Skin of body (tissue), 2 donors: ENCODE measurements around the gene WDTC1. TPM values are rescaled to one million over a fixed set of nuclear protein-coding genes. Genes with fewer than 3 reads are reported as not detected.

ENCODE experiments used
- DNase-seq: peaks from one replicate; lab custom pipeline; 2025; lab: John Stamatoyannopoulos, UW
- total RNA-seq: library from RNA; depleted of rRNA; stranded (reverse); fragments of >200 nt; gene quantifications from one replicate; pipeline ENCODE4 v1.2.3, GENCODE V29; 2014

The WDTC1 gene
- total RNA-seq, 1 donor from 2014 or later, result 17.8 TPM

DNA sequence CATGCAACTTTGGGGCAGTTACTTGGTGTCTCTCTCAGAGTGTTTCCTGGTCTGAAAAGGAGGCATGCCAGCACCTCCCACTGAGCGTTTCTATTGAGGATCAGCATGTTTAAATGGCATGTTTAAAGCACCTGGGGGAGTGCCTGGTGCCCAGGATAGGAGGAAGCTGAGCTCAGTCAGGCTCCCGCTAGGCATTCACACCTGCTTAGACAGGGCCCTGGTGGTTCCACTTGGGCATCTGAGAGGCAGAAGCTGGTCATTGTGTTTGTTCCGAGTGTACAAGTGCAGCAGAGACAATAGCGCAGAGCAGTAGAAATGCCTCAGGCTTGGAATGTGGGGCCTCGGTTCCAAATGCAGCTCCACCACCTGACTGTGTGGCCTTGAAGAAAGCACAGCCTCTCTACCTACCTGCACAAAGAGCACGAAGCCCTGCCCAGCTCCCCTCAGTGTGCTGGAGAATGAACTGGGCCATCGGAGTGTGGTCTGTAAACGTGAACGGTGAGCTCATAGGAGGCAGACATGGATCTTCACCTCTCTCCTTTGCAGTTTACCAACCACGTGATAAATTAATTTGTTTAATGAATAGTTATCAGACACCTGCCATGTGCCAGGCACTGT lies 67.3 kb downstream of the WDTC1 start:
- DNase-seq, result no peak

DNA sequence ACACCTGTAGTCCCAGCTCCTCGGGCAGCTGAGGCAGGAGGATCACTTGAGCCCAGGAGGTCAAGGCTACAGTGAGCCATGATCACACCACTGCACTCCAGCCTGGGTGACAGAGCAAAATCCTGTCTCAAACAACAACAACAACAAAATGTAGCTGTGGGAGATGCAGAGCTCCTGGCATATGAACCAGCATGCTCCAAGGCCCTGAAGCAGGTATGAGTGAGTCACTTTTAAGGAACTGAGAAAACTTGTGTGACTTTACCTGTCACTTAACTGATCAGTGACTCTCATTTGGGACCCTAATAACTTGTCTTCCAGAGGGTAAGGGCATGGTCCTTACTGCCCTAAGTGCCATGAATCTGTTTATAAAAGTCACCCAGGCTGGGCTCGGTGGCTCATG lies 68.2 kb downstream of the WDTC1 start:
- DNase-seq, result no peak

DNA sequence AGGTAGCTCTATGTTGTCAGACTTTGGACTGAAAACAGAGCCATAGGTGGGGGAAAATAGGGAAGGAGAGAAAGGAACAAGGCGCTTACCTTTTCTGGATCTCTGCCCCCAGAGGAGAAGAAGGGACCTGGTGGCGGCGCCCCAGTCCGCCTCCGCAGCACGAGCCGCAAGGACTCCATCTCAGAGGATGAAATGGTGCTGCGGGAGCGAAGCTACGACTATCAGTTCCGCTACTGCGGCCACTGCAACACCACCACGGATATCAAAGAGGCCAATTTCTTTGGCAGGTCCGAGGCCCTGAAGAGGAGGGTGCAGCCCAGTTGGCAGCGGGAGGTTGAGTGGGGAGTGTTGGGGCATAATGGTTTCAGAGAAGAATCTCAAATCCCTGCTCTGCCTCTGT lies 69.1 kb downstream of the WDTC1 start:
- DNase-seq, result no peak

DNA sequence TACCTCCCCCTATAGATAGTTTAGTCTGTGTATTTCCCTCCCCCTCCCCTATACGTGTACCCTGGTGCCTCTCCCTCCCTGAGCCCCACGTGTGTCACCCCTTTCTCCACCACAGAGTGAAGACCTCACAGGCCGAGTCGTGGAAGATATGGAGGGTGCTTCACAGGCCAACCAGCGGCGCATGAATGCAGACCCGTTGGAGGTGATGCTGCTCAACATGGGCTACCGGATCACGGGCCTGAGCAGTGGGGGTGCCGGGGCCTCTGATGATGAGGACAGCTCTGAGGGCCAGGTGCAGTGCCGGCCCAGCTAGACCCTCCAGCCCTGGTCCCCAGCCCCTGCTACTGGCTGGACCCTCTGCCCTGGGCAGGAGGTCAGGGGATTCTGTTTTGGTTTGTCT lies 71.6 kb downstream of the WDTC1 start:
- DNase-seq, result no peak

DNA sequence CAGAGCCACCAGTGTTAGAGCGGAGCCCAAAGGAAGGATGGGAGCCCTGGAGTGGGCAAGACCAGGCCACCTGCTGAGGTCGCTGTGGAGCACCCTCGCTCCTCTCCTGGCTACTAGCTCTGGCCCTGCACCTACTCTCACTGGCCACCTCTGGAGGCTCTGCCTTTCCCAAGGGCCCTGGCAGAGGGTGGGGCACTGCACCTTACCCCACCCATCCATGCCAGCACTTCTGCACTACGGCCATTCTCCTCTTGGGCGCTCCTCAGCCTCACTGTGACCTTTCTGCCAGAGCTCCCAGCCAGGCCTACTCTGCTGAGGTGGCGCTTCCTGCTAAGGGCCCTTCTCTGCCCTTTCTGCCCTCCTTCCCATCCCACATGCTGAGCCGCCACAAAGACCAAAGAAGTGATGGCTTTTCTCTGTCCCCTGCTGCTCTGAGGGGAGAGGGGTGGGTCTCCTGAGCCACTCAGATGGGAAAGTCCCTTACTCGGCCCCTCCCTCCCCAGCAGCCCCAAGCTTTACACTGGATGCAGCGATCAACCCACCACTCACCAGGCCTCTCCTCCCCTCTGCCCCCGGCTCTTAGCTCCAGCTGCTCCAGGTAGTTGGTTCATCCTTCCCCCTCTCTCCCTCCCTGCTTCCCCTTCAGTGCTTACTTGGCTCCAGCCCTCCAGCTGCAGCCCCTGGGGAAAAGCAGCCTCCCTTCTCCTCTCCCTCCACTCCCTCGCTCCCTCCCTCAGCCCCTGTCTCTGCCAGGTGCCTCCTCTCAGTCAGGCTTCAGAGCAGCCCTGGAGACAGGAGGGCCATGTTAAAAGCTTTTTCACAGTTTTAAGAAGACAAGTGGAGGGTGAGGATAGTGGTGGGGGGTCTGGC lies 72.7 kb downstream of the WDTC1 start:
- DNase-seq, result no peak

DNA sequence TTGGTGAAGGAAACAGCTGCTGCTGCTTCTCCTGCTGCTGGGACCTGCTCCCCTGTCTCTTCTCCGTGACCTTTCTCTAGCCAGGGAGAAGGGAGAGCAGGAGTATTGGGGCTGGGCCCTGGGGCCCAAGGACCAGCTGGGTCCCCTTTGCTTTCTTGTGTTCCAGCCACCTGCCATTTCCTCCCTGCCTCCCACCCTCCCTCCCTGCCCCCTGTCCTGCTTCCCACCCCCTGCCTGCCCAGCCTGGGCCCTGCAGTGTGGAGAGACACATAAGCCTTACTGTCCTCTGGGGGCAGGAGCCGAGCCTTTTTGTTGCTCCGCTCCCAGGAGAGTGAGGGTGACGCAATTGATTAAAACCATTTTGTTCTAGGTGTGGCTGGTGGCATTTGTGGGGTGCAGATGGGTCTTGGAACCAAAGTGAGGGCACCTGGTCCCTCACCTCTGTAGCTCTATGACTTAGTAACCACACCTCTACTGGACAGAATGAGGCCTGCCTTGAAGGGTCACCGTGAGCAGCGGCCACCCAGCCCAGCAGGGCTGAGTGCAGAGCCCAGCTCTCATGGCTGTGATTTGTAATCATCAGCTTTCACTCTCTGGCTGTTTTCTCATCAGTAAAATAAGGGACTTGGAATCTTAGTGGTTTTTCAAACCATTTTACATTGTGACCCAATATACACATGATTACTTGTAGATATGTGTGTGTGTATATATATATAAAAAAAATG lies 73.6 kb downstream of the WDTC1 start:
- no peak for DNase-seq

DNA sequence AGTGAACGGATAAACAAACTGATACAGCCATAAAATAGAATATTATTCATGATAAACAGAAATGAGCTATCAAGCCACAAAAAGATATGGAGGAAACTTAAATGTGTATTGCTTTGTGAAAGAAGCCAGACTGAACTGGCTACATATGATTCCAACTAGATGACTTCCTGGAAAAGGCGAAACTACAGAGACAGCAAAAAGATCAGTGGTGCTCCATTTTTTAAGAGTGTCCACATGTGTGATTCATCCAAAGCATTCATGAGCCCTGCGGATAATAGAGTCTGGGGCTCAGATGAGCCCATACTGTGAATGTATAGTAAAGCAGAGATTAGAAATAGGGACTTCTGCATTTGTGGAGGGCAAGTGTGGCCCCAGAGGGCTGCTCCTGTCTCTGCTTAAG lies 79.7 kb downstream of the WDTC1 start:
- DNase-seq, result no peak

DNA sequence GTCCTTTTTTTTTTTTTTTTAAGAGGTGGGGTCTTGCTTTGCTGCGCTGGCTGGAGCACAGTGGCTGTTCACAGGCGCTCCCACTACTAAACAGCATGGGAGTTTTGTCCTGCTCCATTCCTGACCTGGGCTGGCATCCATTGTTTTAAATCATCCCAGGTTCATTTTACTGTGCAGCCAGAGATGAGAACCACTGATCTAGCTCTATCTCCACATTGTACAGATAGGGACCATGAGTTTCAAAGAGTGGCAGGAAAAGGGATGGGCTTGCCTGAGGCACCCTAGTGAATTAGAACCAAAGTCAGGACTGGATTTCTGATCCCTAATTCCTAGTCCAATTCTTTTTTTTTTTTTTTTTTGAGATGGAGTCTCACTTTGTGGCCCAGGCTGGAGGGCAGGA lies 80.3 kb downstream of the WDTC1 start:
- DNase-seq, result no peak

DNA sequence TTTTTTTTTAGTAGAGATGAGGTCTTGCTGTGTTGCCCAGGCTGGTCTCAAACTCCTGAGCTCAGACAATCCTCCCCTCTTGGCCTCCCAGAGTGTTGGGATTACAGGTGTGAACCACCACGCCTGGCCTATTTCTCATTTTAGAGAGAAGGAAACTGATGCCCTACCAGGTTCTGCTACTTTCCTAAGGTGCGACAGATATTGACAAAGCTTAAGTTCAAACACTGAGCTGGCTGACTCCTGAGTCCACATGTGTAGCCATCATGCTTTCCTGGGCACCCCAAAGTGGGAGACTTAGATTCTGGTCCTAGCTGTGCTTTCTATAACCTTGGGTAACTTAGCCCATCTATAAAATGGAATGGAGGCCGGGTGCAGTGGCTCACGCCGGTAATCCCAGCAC lies 82.4 kb downstream of the WDTC1 start:
- no peak for DNase-seq

DNA sequence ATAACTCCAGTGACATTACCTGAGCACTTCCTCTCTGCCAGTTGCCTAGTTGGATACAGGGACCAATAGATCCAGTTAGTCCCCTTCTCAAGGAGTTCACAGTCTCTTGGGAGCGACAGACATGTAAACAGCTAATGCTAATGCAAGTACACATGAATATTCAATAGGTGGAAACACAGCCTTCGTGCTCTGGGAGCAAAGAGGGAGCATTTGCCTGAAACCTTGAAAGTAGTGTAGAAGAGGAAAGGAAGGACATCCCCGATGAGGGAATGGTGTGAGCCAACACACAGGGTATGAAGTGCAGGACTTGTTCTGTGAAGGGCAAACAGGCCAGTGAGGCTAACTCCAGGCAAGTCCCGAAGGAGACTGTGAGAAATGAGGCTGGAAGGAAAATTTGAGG lies 83.7 kb downstream of the WDTC1 start:
- DNase-seq, result no peak

DNA sequence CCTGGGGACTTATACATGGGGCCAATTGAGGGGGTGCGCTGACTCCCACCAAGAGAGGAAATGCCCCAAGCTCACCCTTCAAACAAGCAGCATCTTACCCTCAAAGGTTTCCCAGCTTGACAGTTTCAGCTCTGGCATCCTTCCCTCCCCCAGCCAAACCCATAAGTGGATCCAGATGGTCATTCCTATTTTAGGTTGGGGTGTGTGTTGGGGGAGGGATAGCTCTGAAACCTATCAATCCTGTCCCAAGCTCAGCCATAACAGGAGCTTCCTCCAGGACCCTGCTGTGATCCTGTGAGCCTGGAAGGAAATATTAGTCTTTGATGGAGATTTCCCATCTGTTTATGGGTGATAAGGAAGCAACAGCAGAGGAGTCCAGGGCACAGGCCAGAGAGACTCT lies 84.2 kb downstream of the WDTC1 start:
- DNase-seq, result peak; percentile 16

DNA sequence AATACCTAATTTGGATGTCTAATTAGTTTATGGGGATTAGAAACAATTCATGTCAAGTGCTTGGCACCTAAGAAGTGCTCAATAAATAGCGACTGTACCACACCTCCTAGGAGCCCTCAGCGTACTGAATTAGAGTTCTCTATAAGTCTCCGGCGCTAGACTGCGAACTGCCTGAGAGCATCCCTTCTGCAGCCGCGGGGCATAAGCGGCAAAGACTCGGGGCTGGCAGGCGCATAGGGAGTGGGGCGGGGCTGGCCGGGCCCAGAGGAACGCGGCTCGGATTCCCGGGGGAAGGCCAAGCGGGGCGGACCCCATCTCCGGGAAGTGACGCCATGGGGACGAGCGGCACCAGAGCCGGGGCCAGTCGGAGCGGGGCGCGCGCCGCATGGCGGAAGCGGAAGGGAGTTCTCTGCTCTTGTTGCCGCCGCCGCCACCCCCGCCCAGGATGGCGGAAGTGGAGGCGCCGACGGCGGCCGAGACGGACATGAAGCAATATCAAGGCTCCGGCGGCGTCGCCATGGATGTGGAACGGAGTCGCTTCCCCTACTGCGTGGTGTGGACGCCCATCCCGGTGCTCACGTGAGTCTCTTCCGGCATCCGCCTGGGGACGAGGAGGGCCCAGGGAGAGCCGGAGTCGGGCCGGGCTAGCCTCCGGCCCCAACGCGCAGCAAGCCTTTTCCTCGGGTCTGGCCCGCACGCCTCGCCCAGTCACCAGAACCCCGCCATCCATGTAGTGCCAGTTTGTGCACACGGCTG lies 87.6 kb downstream of the WDTC1 start, which contains the start of gene TMEM222:
Gene TMEM222 (plus strand): TSS at position 351 of the 756 bp plus-strand sequence. CDS start 35 bp downstream, at position 386.
- peak; percentile 96 for DNase-seq

DNA sequence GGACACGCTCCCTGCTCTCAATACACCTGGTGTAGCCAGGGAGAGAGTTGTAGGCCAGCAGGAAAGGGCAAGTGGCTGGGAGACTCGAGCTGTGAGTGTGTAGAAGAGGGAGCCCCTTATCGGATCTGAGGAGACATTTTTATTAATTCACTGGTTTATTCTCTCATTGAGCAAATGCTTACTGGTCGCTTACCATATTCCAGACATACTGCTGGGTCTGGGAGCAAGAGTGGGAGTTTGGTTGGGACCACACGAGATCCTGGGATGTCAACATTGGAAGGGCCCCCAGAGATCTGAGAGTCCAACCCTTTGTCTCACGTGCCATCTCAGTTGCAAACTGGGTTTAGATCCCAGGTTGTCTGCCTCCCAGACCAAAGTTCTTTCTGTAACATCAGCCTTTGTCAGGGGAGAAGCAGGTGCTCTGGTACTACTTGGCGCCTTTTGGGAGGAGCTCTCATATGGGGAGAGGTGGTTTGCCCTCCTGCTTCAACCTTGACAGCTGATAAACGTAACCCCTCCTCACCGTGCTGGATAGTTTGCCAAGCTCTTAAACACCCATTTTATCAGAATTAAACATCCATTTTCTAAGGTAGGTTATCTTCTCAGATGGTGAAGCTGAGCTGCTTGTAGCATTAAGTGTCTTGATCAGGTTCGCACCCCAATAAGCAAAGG lies 88.3 kb downstream of the WDTC1 start:
- DNase-seq, result no peak

DNA sequence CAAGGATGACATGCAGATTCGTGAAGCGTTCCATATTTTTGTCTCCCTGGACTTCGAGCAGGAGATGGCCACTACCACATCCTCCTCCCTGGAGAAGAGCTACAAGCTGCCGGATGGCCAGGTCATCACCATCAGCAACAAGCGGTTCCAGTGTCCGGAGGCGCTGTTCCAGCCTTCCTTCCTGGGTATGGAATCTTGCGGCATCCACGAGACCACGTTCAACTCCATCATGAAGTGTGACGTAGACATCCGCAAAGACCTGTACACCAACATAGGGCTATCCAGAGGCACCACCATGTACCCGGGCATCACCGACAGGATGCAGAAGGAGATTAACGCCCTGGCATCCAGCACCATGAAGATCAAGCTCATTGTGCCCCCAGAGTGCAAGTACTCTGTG lies 90.9 kb downstream of the WDTC1 start:
- DNase-seq, result no peak

DNA sequence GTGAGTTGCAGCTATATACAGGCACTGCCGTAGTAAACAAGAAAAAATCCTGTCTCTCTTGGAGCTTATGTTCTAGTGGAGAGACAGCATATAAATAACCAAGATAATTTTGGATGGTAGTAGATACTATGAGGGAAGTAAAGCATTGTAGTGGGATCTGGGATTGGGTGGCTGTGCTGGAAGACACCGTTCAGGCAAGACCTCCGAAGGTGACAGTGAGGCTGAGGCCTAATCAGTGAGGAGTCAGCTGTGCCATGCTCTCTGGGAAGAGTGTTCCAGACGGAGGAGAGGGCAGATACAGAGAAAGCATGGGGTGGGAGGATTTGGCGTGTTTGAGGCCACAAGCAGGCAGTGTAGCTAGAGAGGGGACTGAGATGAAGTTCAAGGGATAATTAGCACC lies 93.5 kb downstream of the WDTC1 start:
- DNase-seq, result no peak

DNA sequence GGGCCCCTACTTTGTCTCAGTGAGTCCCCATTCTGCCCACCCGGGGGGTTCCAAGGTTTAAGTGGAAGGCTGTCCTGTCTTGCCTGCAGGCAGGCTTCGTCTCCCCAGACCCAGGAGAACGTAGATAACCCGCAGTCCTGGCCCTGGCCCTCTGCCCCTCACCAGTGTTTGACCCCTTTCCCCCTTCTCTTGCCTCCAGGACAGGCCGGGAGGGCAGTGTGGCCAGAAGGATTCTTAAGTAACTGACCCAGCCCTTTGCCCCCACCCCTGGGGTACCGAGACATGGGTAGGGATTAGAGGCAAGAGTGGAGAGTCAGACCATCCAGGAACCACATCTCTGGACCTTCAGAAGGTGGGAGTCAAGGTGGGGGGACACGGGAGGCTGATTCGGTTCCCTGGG lies 96.4 kb downstream of the WDTC1 start:
- no peak for DNase-seq

DNA sequence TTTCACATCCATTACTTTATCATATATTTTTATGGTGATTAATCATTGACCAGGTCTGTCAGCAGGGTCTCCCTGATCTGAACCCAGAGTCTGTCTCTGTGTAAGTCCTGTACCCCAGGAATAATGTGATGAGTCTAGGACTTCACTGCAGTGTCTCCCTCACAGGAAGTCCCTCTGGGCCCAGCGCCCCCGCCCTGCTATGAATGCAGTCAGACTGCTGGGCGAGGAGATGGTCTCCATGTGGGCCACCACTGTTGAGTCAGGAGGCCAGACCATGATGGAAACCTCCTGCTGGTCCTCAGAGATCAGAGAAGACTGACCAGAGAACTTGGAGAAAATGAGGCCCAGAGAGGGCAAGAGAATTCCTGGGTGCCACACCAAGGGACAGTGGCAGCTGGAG lies 97.0 kb downstream of the WDTC1 start:
- DNase-seq, result no peak

DNA sequence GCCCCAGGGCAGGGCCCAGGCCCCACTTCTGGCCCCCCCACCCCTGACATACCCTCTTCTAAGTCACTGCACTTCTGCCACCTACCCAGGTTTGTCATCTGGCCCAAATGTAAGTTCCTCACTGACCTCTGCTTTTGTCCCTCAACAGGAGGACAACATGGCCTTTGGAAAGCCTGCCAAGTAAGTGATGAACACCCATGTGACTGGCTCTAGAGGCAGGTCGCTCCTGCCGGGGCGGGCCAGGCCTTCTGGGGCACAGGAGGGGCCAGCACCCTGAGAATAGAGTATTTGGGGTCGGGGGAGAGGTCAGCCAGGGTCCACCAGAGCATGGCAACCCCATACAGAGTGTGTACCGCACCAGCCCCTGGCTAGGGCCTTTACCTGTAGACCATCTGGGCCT lies 97.5 kb downstream of the WDTC1 start:
- DNase-seq, result no peak

DNA sequence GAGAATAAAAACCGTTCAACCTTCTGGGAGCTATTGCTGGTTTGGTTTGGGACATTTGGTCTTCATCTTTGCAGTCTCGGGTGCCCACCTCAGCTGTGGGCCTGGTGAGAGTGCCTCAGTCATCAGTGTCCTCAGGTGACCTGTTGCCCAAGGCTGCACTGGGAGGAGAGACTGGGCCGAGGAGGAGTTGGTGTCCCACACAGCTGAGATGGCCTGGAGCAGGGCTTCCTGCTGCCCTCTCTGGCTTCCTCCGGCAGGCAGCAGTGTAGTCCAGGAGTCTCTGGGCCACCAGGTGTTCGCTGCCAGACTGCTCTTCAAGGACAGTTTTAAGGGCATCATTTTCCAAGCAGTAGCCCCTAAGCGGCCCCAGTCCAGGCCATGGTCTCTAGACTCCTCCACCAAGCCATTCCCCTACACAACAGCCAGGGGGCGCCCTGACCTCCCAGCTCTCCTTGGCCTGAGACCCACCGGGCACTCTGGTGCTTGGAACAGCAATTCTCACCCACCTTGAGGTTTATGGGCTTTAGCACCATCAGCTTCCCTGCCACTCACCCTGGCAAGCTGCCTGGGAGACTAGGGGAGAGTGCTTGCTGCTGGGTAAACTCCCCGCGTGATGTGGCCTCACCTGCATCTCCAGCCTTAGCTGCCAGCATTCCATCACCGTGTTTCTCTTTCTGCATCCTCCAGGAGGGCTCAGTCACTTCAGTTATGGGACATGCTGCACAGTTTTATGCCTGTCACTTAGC lies 98.3 kb downstream of the WDTC1 start:
- no peak for DNase-seq

DNA sequence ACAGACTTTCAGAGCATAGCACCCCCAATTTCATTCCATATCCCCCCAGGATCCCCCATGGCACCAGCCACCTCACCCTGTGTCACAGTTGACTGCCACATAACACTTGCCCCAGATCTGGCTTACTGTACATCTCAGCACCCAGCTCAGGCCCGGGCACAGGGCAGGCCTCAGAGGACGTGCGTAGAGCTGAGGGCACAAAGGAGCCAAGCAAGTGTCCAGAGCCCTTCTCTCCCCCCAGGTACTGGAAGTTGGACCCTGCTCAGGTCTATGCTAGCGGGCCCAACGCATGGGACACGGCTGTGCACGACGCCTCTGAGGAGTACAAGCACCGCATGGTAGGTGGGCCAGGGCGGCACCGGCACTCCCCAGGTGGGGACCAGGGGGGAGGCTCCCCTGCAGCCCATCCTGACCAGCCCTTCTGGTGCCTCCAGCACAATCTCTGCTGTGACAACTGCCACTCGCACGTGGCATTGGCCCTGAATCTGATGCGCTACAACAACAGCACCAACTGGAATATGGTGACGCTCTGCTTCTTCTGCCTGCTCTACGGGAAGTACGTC lies 99.4 kb downstream of the WDTC1 start:
- no peak for DNase-seq
